Measurements from ENCODE around the gene GOLGA6L4.
"Not testable (repeated sequence)": the region's sequence is repeated elsewhere in the genome, so short reads cannot be mapped to it uniquely, and the experiment has no call there.

The GOLGA6L4 gene

DNA sequence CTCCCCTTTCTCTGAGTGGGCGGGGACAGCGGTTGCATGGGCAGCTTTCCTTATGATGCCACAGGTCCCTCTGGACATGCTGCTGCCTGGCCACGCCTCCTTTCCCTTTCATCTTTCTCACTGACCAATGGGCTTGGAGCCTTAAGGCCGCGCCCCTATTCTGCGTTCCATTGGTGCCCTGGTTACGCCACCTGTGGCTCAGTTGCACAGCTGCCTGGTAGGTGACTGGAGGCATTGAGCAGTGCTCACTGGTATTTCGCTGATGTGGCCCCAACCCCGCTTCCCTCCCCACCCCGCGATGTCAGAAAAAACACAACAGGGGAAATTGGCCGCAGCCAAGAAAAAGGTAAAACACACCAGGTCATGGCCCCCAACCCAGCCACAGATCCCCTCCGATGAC, at the start of gene GOLGA6L4:
Gene GOLGA6L4, plus strand, starts transcription at position 201 of the 400 bp plus-strand sequence. Its CDS starts 62 bp downstream, at position 263.
- DNase-seq (ENCODE audit: low spot score) = not testable (repeated sequence)

DNA sequence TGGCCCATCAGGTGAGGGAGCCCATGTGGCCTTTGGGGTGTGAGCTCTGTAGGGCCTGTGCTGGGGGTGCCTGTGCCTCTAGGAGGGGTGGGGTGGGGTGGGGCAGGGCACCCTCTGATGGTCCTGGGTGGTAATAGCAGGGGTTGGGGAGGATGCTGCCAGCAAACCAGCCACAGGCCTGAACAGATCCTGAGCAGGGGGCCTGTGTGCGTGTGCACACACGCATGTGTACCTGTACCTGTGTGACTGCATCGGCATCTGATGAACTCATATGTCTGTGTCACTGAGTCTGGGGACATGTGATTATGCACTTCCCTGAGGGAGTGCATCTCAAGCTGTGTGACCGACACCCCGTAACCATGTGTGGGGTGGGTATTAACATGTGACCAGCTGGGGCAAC, 42.6 kb upstream of the GOLGA6L4 start:
- DNase-seq (ENCODE audit: low spot score) = not testable (repeated sequence)

GRCh38 chr15:84195603-84196002, 40.0 kb upstream of the GOLGA6L4 start:
- not testable (repeated sequence) for DNase-seq (ENCODE audit: low spot score)

DNA sequence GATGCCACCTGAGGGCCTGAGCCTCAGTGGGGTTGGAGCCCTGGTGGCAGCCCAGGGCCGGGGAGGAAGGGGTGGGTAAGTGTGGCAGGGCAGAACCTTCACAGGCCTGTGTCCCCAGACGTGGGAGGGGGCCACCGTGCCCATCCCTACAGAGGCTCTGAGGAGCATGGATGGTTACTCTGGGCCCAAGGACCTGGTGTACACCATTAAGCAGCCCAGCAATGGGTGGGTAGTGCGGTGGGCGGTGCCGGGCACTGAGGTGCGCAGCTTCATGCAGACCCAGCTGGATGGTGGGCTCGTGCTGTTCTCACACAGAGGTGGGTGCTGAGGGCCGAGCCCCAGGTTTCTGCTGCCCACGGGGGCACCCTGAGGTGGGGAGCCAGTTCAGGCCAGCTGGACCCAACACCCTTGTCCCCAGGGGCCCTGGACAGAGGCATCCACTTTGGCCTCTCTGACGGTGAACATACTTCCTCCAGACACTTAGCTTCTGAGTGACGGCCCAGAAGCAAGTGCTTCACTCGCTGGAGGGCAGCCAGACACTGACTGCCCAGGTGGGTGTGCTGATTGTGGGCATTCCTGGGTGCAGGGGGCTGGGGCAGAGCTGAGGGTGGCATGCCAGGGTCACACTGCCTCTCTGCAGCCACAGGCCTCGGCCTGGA, 38.9 kb upstream of the GOLGA6L4 start:
- not testable (repeated sequence) for DNase-seq (ENCODE audit: low spot score)

DNA sequence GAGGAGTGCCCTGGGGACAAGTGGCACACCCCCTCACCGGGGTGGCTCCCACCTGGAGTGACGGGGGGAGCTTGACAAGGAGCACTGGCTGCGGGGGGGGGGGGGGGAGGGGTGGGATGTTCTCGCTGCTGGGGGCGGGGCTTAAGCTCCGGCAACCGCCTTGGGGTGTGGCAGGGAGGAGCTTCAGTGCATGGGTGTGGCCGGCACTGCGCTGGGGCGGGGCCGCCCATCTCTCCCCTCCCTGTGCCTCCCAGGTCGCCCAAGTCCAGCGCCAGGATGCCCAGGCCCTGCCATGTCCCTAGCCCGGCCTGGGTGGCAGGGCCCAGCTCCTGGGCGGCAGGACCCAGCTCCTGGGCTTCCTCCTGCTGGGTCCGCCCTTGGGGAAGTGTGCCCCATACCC, 35.7 kb upstream of the GOLGA6L4 start:
- DNase-seq (ENCODE audit: low spot score) = not testable (repeated sequence)

DNA sequence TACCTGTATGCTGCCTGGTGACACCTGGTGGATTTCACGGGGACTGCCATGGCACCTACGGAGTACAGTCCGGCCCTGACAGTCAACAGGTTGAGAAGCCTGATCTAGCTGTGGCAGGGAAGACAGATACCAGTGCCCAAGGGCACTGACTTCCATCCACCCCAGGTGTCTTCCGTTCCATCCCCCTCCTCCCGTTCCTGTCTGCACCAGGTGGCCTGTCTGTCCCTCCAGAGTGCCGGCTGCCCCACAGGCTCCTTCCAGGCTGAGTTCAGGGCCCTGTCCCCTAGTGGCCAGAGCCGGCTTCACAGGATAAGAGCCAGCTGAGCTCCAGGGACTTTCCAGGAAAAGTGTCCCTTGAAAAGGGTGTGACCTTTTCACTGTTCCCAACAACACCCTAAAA, 10.9 kb downstream of the GOLGA6L4 start:
- DNase-seq (ENCODE audit: low spot score) = not testable (repeated sequence)
